Measurements from ENCODE around the gene CFAP58. TPM values are rescaled to one million over a fixed set of nuclear protein-coding genes. Genes with fewer than 3 reads are reported as not detected.

Gene CFAP58
- total RNA-seq, 1 experiment from 2014 or later: not detected

DNA sequence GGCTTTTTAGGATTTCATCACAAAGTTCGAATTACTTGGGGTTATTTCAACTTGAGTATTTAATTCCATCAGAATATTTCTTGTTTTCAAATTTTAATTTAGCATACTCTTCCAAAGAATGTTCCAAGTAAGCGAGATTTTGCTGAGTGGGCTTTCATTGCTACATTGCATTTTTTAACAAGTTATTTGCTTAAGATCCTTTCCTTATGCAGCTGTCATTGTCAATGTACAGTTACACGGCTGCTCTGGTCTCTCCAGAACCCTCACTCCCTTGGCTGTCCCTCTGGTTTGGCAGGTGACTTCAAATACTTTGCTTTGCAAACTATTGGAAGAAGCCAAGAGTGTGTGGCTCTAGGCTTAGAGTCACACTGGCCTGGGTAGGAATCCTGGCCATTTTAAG, 80.0 kb downstream of the CFAP58 start:
- TF ChIP-seq CTCF (IDR thresholded peaks at IDR 0.05; ENCODE audit: unreplicated experiment): no peak
- Mint-ChIP-seq H3K4me3 (ENCODE audit: low read depth, unreplicated experiment) (no peak overlapping the region), H3K27ac (ENCODE audit: unreplicated experiment) (no peak overlapping the region), H3K27me3 (ENCODE audit: unreplicated experiment) (peaks cover 18% of the 10 kb centered on the region), H3K4me1 (ENCODE audit: low read depth, unreplicated experiment) (no peaks in the 10 kb centered on the region), H3K36me3 (ENCODE audit: insufficient read depth, unreplicated experiment) (no peaks in the 10 kb centered on the region), H3K9me3 (ENCODE audit: low read depth, unreplicated experiment) (no peaks in the 10 kb centered on the region)
- no peak for DNase-seq
- intact Hi-C loops (cut with micrococcal nuclease; ENCODE audit: unreplicated experiment): no loop called here
- no TSS peak for BruUV-seq (replicated peaks)
- CTCF ChIA-PET: no interaction called here

- H3K36me3 Mint-ChIP-seq (ENCODE audit: insufficient read depth, unreplicated experiment): no peaks in the 10 kb centered on the region
- no peaks in the 10 kb centered on the region for H3K9me3 Mint-ChIP-seq (ENCODE audit: low read depth, unreplicated experiment)
- BruUV-seq (replicated peaks): no TSS peak
- intact Hi-C loops (cut with micrococcal nuclease; ENCODE audit: unreplicated experiment): no loop called here
- CTCF ChIA-PET: no interaction called here
- no peaks in the 10 kb centered on the region for H3K4me1 Mint-ChIP-seq (ENCODE audit: low read depth, unreplicated experiment)
- TF ChIP-seq CTCF (IDR thresholded peaks at IDR 0.05; ENCODE audit: unreplicated experiment): no peak
- H3K27ac Mint-ChIP-seq (ENCODE audit: unreplicated experiment): no peak overlapping the region
- DNase-seq: no peak
- peaks cover 18% of the 10 kb centered on the region for H3K27me3 Mint-ChIP-seq (ENCODE audit: unreplicated experiment)
- H3K4me3 Mint-ChIP-seq (ENCODE audit: low read depth, unreplicated experiment): no peak overlapping the region
Measured at GRCh38 chr10:104434601-104435000, 81.0 kb downstream of the CFAP58 start.

- no peaks in the 10 kb centered on the region for H3K4me1 Mint-ChIP-seq (ENCODE audit: low read depth, unreplicated experiment)
- BruUV-seq (replicated peaks): no TSS peak
- H3K9me3 Mint-ChIP-seq (ENCODE audit: low read depth, unreplicated experiment): no peaks in the 10 kb centered on the region
- H3K36me3 Mint-ChIP-seq (ENCODE audit: insufficient read depth, unreplicated experiment): no peaks in the 10 kb centered on the region
- peaks cover 18% of the 10 kb centered on the region for H3K27me3 Mint-ChIP-seq (ENCODE audit: unreplicated experiment)
- H3K4me3 Mint-ChIP-seq (ENCODE audit: low read depth, unreplicated experiment): no peak overlapping the region
- no peak for DNase-seq
- H3K27ac Mint-ChIP-seq (ENCODE audit: unreplicated experiment): no peak overlapping the region
- CTCF ChIA-PET: no interaction called here
- TF ChIP-seq CTCF (IDR thresholded peaks at IDR 0.05; ENCODE audit: unreplicated experiment): no peak
- intact Hi-C loops (cut with micrococcal nuclease; ENCODE audit: unreplicated experiment): no loop called here
Measured at GRCh38 chr10:104435822-104436221, 82.2 kb downstream of the CFAP58 start.

GRCh38 chr10:104437226-104437625, 83.6 kb downstream of the CFAP58 start:
- intact Hi-C loops (cut with micrococcal nuclease; ENCODE audit: unreplicated experiment): no loop called here
- Mint-ChIP-seq H3K27me3 (ENCODE audit: unreplicated experiment) (peaks cover 18% of the 10 kb centered on the region), H3K9me3 (ENCODE audit: low read depth, unreplicated experiment) (no peaks in the 10 kb centered on the region), H3K27ac (ENCODE audit: unreplicated experiment) (no peak overlapping the region), H3K36me3 (ENCODE audit: insufficient read depth, unreplicated experiment) (no peaks in the 10 kb centered on the region), H3K4me3 (ENCODE audit: low read depth, unreplicated experiment) (no peak overlapping the region), H3K4me1 (ENCODE audit: low read depth, unreplicated experiment) (no peaks in the 10 kb centered on the region)
- no TSS peak for BruUV-seq (replicated peaks)
- DNase-seq: no peak
- no peak for TF ChIP-seq CTCF (IDR thresholded peaks at IDR 0.05; ENCODE audit: unreplicated experiment)
- CTCF ChIA-PET: no interaction called here

DNA sequence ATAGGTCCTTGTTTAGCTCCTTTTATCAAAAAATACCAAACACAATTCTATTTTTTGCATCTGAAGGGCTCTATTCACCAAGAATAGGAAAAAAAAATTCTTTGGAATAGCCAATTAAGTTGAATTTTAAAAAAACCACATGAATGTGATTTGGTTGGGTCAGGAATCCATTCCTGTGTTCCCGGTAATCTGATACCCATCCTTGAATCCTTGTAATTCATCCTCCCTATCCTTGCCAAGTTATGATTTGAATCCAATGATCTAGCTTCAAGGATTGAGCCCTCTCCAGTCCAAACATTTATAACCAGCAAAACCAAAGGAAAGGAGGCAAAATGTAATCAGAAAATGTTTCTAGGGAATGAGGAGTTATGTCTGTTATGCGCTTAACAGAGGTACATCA, 86.6 kb downstream of the CFAP58 start:
- intact Hi-C loops (cut with micrococcal nuclease; ENCODE audit: unreplicated experiment): no loop called here
- Mint-ChIP-seq H3K27ac (ENCODE audit: unreplicated experiment) (no peak overlapping the region), H3K36me3 (ENCODE audit: insufficient read depth, unreplicated experiment) (no peaks in the 10 kb centered on the region), H3K4me3 (ENCODE audit: low read depth, unreplicated experiment) (no peak overlapping the region), H3K4me1 (ENCODE audit: low read depth, unreplicated experiment) (no peaks in the 10 kb centered on the region), H3K27me3 (ENCODE audit: unreplicated experiment) (peaks cover 24% of the 10 kb centered on the region), H3K9me3 (ENCODE audit: low read depth, unreplicated experiment) (no peaks in the 10 kb centered on the region)
- CTCF ChIA-PET: no interaction called here
- no peak for DNase-seq
- no TSS peak for BruUV-seq (replicated peaks)
- no peak for TF ChIP-seq CTCF (IDR thresholded peaks at IDR 0.05; ENCODE audit: unreplicated experiment)

All from Calu3 (cell line).